ENCODE measurements around the gene TERB1.

The TERB1 gene

GRCh38 chr16:66706506-66706880 lies 94.9 kb downstream of the TERB1 start:
- no peak overlapping the region for H3K4me2 ChIP-seq (ENCODE audit: low read depth, low read length, poor library complexity, severe bottlenecking)

GRCh38 chr16:66705790-66706505 lies 95.4 kb downstream of the TERB1 start:
- no peaks in the 10 kb centered on the region for H3K9me3 ChIP-seq (ENCODE audit: insufficient read depth, low read depth, low read length)
- H3K79me2 ChIP-seq (ENCODE audit: insufficient read depth, low read length): no peaks in the 10 kb centered on the region
- H4K20me1 ChIP-seq (ENCODE audit: insufficient read depth, low read length, poor library complexity, severe bottlenecking): no peaks in the 10 kb centered on the region
- H3K9ac ChIP-seq (ENCODE audit: low read depth, low read length, poor library complexity, severe bottlenecking): no peak overlapping the region
- H3F3A ChIP-seq (ENCODE audit: low read depth): no peaks in the 10 kb centered on the region
- H3K27me3 ChIP-seq (ENCODE audit: insufficient read depth, low read length, poor library complexity, severe bottlenecking): no peaks in the 10 kb centered on the region
- no peaks in the 10 kb centered on the region for H3K9me2 ChIP-seq (replicated peaks; ENCODE audit: low read depth, low read length)
- H2AFZ ChIP-seq (ENCODE audit: low read length): no peak overlapping the region
- H3K4me1 ChIP-seq (ENCODE audit: insufficient read depth, low read length, poor library complexity, severe bottlenecking): peaks cover 4% of the 10 kb centered on the region
- no peaks in the 10 kb centered on the region for H3K36me3 ChIP-seq (ENCODE audit: insufficient read depth, low read length)
- H3K4me3 ChIP-seq (ENCODE audit: low read length, poor library complexity, severe bottlenecking): no peak overlapping the region
- TF ChIP-seq CTCF (conservative IDR thresholded peaks at IDR 0.05; ENCODE audit: low read length) (no peak), EZH2phosphoT487 (IDR thresholded peaks at IDR 0.05; ENCODE audit: borderline replicate concordance) (no peak)
- no peak overlapping the region for H3K4me2 ChIP-seq (ENCODE audit: low read depth, low read length, poor library complexity, severe bottlenecking)

More at GRCh38 chr16:66706506-66706880, 94.9 kb downstream of the TERB1 start:
- H3K9me2 ChIP-seq (replicated peaks; ENCODE audit: low read depth, low read length): no peaks in the 10 kb centered on the region
- H3K36me3 ChIP-seq (ENCODE audit: insufficient read depth, low read length): no peaks in the 10 kb centered on the region
- H4K20me1 ChIP-seq (ENCODE audit: insufficient read depth, low read length, poor library complexity, severe bottlenecking): no peaks in the 10 kb centered on the region
- H2AFZ ChIP-seq (ENCODE audit: low read length): no peak overlapping the region
- H3K4me1 ChIP-seq (ENCODE audit: insufficient read depth, low read length, poor library complexity, severe bottlenecking): no peaks in the 10 kb centered on the region
- no peak overlapping the region for H3K4me3 ChIP-seq (ENCODE audit: low read length, poor library complexity, severe bottlenecking)
- no peaks in the 10 kb centered on the region for H3K79me2 ChIP-seq (ENCODE audit: insufficient read depth, low read length)
- H3K27me3 ChIP-seq (ENCODE audit: insufficient read depth, low read length, poor library complexity, severe bottlenecking): no peaks in the 10 kb centered on the region
- no peak overlapping the region for H3K9ac ChIP-seq (ENCODE audit: low read depth, low read length, poor library complexity, severe bottlenecking)
- H3K9me3 ChIP-seq (ENCODE audit: insufficient read depth, low read depth, low read length): no peaks in the 10 kb centered on the region
- TF ChIP-seq CTCF (conservative IDR thresholded peaks at IDR 0.05; ENCODE audit: low read length): no peak
- no peak for TF ChIP-seq EZH2phosphoT487 (IDR thresholded peaks at IDR 0.05; ENCODE audit: borderline replicate concordance)
- H3F3A ChIP-seq (ENCODE audit: low read depth): no peaks in the 10 kb centered on the region

All from Loucy (cell line).